SU-DHL-6 (cell line): ENCODE measurements around the gene OTOS.

Experiments used
- H2AFZ ChIP-seq: fragments of 200-600 bp; sonication (generic); 2 replicates; pipeline ENCODE4 v1.6.1; 2014; ENCODE audit warnings: low read depth, mild to moderate bottlenecking, moderate library complexity, mixed read lengths, antibody characterized with exemption, low read length; ENCODE audit not compliant: severe bottlenecking
- H3F3A ChIP-seq: fragments of 200-600 bp; shearing (Covaris generic); 2 replicates; pipeline ENCODE4 v1.6.0; 2016; ENCODE audit warnings: antibody characterized with exemption, mild to moderate bottlenecking; ENCODE audit not compliant: insufficient read depth
- H3K27ac ChIP-seq: fragments of 200-600 bp; sonication (generic); 2 replicates; pipeline ENCODE4 v1.5.1; 2016; ENCODE audit warnings: low read depth, mild to moderate bottlenecking, low read length, moderate library complexity, mixed read lengths
- H3K27me3 ChIP-seq: fragments of 200-600 bp; sonication (generic), shearing (Covaris generic); 2 replicates; pipeline ENCODE4 v1.6.0; 2014; ENCODE audit warnings: mild to moderate bottlenecking, low read length
- H3K36me3 ChIP-seq: fragments of 200-600 bp; sonication (generic); 2 replicates; pipeline ENCODE4 v1.6.1; 2014; ENCODE audit warnings: mild to moderate bottlenecking, low read length, mixed read lengths
- H3K4me2 ChIP-seq: fragments of 300-600, 200-600 bp; shearing (Covaris generic), sonication (generic); 2 replicates; pipeline ENCODE4 v1.6.0; 2014; ENCODE audit warnings: low read length, low read depth, mild to moderate bottlenecking; ENCODE audit not compliant: poor library complexity, severe bottlenecking
- H3K4me3 ChIP-seq: fragments of 200-600 bp; sonication (generic); 2 replicates; pipeline ENCODE4 v1.5.1; 2014; ENCODE audit warnings: antibody characterized with exemption, low read length, mild to moderate bottlenecking, mixed read lengths; ENCODE audit not compliant: insufficient read depth, poor library complexity, severe bottlenecking
- H3K79me2 ChIP-seq: fragments of 200-600 bp; sonication (generic); 2 replicates; pipeline ENCODE4 v1.6.1; 2014; ENCODE audit warnings: mild to moderate bottlenecking, low read length, moderate library complexity; ENCODE audit not compliant: insufficient read depth
- H3K9ac ChIP-seq: fragments of 200-600 bp; sonication (generic); 2 replicates; pipeline ENCODE4 v1.7.0; 2014; ENCODE audit warnings: mild to moderate bottlenecking, low read length
- H3K9me2 ChIP-seq: fragments of 200-600 bp; sonication (generic); replicated peaks from 2 replicates; pipeline ENCODE4 v1.6.1; 2014; ENCODE audit warnings: low read length; ENCODE audit not compliant: insufficient read depth
- H3K9me3 ChIP-seq: fragments of 200-600 bp; sonication (generic); 2 replicates; pipeline ENCODE4 v1.6.1; 2014; ENCODE audit warnings: low read length, mixed read lengths; ENCODE audit not compliant: insufficient read depth
- H4K20me1 ChIP-seq: fragments of 200-600 bp; sonication (generic); 2 replicates; pipeline ENCODE4 v1.6.1; 2014; ENCODE audit warnings: low read depth, mild to moderate bottlenecking, antibody characterized with exemption, low read length, moderate library complexity, mixed read lengths
- CTCF ChIP-seq: fragments of 200-600 bp; sonication (generic); IDR thresholded peaks from one replicate; pipeline ENCODE4 v1.5.1; 2017; ENCODE audit warnings: antibody characterized with exemption, mild to moderate bottlenecking, low read length, moderate library complexity; ENCODE audit not compliant: insufficient read depth, poor library complexity, severe bottlenecking
- EZH2phosphoT487 ChIP-seq: fragments of 200-600 bp; sonication (generic), shearing (Covaris generic); conservative IDR thresholded peaks from 2 replicates; pipeline ENCODE4 v1.6.1; 2018; ENCODE audit warnings: mild to moderate bottlenecking, antibody characterized with exemption, low read length, moderate library complexity, mixed read lengths

Gene OTOS

DNA sequence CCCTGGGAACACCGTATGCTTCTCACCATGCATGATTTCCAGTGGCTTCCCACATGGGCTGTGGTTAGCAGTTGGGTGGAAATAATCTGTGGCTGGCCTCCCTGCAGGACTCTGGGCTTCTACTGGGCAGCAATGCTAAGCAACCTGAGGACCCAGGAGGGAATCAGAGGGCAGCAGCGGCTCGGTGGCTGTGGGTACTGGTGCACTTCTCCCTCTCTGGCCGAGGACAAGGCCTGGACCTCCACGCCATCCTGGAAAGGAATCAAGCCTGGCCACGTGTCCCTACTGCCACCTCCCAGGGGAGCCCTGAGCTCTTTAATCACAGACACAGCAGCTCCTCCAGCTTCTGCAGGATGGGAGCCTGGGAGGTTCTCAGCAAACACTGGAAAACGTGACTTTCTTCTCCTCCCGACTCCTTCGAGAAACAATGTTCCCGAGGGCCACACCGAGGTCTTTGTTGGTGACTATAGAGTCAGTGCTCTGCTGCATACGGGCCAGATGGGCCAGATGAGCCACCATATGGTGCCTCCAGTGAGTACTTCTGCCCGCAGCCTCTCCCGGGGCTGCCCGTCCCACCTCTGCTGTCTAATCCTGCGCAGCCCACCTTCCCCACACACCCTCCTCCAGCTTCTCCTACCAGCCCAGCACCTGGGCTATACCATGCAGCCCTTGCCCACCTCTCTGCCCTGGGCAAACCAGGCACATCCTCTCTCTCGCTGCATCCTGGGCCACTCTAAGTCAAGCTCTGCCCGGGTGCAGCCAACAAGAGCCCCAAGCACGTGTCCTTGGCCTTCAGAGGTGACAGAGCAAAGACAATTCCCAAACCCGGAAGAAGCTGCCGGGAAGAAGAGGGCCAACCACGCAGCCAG, 42.8 kb upstream of the OTOS start:
- H3K27ac ChIP-seq = no peak overlapping the region
- H3K36me3 ChIP-seq = no peaks in the 10 kb centered on the region
- H3K9me2 ChIP-seq = no peaks in the 10 kb centered on the region
- no peaks in the 10 kb centered on the region for H4K20me1 ChIP-seq
- H3K9me3 ChIP-seq = 0 out of 2 replicates have a peak, but pooled peaks cover 11% of the 10 kb centered on the region
- TF ChIP-seq EZH2phosphoT487 (no peak), CTCF (no peak)
- no peak overlapping the region for H2AFZ ChIP-seq
- H3K27me3 ChIP-seq = no peaks in the 10 kb centered on the region
- no peak overlapping the region for H3K4me2 ChIP-seq
- H3K4me3 ChIP-seq = no peak overlapping the region
- no peaks in the 10 kb centered on the region for H3F3A ChIP-seq
- no peak overlapping the region for H3K9ac ChIP-seq
- H3K79me2 ChIP-seq = no peaks in the 10 kb centered on the region

DNA sequence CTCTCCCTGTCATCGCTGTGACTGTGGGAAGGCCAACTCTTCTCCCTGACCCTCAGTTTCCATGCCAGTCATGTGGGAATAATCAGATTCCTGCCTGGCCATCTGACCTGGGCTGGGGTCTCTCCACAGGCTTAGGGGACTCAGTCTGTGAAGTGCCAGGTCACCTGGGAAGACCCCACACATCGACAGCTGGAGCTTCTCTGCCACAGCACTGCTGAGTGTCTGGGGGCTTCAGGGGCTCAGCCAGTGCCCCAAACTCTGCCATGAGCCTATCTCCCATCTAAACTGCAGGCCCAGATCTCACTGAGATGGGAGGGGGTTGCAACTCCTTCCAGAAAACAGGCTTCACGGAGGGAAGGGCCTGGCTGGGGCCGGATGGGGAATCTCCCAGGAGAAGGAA, 42.0 kb upstream of the OTOS start:
- H3K4me3 ChIP-seq = no peak overlapping the region
- H2AFZ ChIP-seq = no peak overlapping the region
- no peaks in the 10 kb centered on the region for H3K36me3 ChIP-seq
- H3K79me2 ChIP-seq = no peaks in the 10 kb centered on the region
- H3K9me2 ChIP-seq = no peaks in the 10 kb centered on the region
- no peak overlapping the region for H3K27ac ChIP-seq
- no peak overlapping the region for H3K4me2 ChIP-seq
- no peaks in the 10 kb centered on the region for H3F3A ChIP-seq
- TF ChIP-seq EZH2phosphoT487 (no peak), CTCF (no peak)
- 0 out of 2 replicates have a peak, but pooled peaks cover 3% of the 10 kb centered on the region for H3K9me3 ChIP-seq
- H3K9ac ChIP-seq = no peak overlapping the region
- H4K20me1 ChIP-seq = no peaks in the 10 kb centered on the region
- H3K27me3 ChIP-seq = no peaks in the 10 kb centered on the region

- Histone ChIP-seq H2AFZ (no peak overlapping the region), H3K4me3 (no peak overlapping the region), H4K20me1 (no peaks in the 10 kb centered on the region), H3K36me3 (no peaks in the 10 kb centered on the region), H3K9me3 (no peaks in the 10 kb centered on the region), H3F3A (no peaks in the 10 kb centered on the region), H3K9ac (no peak overlapping the region), H3K9me2 (no peaks in the 10 kb centered on the region), H3K27ac (no peak overlapping the region), H3K4me2 (no peak overlapping the region), H3K27me3 (no peaks in the 10 kb centered on the region), H3K79me2 (no peaks in the 10 kb centered on the region)
- TF ChIP-seq EZH2phosphoT487 (no peak), CTCF (no peak)
Observed at GRCh38 chr2:240182001-240182400, 41.5 kb upstream of the OTOS start.
